Hematopoietic multipotent progenitor cell treated with erythropoietin and hydrocortisone succinate and interleukin-3 and kit ligand, for 4 days (in vitro differentiated cells): ENCODE data around the gene CDA.
"Not testable (repeated sequence)": the region's sequence is repeated elsewhere in the genome, so short reads cannot be mapped to it uniquely, and the experiment has no call there.

ENCODE experiments used
- DNase-seq: peaks from one replicate; pipeline ENCODE4 v3.0.0-alpha.2; 2015

The CDA gene

DNA sequence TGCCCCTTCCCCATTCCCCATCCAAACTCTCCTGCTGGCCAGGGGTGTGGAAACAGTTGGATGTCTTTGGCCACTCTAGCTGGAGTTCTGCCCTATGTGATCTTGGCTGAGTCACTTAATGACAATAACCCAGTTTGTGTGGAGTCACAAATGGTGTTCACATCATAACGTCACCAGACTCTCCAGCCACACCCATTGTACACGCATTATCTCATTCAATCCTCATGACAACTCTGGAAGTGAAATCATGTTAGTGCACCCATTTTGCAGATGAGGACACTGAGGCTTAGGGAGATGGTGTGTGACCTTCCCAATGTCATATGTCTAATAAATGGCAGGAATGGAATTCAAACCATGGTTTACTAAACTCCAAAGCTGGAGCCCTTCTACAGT, 1.2 kb upstream of the CDA start:
- no peak for DNase-seq

DNA sequence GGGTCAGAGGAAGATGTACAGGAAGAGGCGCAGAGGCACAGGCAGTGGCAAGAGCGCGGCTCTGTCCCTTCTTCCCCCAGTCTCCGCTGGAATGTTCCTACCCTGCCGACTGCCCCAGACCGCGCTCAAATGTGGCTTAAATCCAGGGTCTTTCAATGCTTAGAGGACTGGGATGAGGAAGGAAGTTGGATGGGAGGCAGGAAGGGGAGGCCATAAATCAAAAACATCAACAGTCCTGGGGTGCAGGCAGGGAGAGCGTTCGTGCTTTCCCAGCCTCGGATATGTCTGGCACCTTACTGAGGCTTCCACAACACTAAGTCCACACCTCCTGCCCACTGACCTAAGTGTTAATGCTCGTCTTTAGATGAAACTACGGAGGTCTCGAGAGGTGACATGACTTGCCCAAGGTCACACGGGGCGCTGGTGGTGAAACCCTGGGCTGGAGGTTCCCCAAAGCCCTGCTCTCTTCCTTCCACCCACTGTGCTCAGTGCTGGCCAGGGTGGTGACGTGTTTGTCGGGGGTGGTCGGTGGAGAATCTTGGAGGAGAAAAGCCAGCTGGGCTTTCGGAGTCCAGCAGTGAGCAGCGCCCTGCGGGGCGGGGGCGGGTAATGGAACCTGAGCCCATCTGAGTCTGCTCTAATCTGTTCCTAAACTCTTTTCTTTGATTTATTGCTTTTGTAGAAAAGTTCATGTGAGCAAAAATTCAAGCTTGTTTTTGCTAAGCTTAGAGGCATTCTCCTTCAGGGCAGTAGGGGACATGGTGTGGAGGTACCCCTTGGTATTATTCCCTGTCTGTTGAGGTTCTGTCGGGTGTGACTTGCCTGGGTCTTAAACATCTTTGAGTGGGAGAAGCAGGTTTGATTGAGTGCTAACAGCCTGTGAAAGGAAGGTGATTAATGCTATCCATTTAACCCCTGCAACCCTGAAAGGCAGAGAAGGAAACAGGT, 708 bp downstream of the CDA start:
- DNase-seq: no peak

- peak; percentile 72 for DNase-seq
Measured at GRCh38 chr1:20590306-20590777, 1.4 kb downstream of the CDA start.

- DNase-seq: no peak
Measured at GRCh38 chr1:20593756-20594155, 4.9 kb downstream of the CDA start.

DNA sequence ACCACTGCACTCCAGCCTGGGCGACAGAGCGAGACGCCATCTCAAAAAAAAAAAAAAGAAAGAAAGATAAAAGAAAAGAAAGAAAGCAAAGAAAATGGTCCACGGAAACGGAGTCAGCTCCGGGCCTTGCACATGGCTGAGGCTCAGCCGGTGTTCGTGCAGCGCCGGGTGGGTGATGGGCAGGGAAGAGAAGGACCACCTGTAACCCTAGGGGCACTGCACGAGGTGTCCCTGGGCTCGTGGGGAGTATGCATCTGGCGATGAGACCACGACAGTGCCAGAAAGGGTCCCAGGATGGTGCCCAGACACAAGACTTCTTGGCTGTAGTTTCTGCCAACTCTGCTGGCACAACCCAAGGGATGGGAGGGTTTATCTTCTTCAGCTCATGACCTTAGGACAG, 5.8 kb downstream of the CDA start:
- no peak for DNase-seq

DNA sequence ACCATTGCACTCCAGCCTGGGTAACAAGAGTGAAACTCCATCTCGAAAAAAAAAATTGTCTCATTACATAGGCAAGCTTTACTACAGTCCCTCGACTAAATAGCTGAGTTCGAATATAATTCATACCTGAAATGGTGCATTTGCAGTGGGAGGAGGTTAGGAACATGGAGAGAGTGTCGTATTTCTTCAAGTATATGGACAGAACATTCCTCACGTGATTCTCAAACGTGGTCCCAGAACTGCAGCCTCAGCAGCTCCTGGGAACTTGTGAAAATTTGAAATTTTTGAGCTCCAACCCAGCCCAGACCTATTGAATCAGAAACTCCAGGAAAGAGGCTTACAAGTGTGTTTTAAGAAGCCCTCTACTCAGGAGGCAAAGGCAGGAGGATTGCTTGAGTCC, 7.2 kb downstream of the CDA start:
- DNase-seq: no peak

- peak; percentile 52 for DNase-seq
Measured at GRCh38 chr1:20597650-20598049, 8.8 kb downstream of the CDA start.

DNA sequence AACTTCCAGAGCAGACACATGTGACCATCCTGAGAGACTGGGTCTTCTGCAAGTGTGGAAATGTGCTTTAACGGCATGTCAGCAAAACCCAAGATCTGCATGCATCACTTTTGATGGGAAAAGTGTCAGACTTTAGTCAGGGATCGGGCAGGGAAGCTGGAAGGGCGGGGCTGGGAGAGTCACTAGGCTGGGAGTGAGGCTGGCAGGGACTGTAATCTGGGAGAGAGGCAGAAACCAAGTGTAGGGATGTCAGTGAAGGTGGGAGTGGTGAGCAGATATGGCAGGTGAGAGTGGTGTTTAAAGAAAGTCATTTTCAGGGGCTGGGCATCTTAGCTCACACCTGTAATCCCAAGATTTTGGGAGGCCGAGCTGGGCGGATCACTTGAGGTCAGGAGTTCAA, 11.3 kb downstream of the CDA start:
- no peak for DNase-seq

GRCh38 chr1:20601129-20601825, 12.4 kb downstream of the CDA start:
- no peak for DNase-seq

- DNase-seq: no peak
Measured at GRCh38 chr1:20602851-20603450, 14.1 kb downstream of the CDA start.

DNA sequence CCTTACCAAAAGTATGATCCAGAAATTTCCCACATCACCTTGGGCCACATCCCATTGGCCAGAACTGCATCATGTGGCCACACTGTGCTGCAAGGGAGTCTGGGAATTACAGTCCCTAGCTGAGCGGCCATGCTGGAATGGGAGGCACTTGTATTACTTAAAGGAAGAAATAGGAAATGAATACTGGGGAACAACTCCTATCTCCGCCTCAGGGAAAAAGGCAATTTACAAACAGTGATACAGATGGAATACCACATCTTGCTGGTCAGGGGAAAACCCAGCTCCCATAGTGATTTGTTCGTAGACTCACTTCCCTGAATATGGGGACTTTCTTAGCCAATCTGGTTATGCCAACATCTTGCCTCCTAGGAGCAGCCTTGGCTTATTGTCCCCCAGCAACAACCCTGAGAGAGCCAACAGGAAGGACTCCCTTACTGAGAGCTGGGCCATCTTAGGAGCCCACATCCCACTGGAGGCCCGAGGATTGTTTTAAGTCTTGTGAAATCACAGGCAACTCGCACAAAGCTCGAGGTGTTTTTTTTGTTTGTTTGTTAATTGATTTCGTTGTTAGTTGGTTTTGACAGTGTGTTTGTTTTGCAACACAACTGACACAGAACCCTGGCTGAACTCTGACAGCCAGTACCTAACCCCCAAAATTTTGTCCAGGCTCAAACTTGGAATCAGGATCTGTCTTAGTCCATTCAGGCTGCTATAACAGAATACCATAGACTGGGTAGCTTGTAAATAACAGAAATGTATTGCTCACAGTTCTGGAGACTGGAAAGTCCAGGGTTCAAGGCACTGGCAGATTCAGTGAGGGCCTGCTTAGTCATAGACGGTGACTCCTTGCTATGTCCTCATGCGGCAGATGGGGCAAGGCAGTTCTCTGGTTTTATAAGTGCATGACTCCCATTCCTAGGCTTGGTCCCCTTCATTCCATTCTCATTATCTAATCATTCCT, 14.9 kb downstream of the CDA start:
- no peak for DNase-seq

GRCh38 chr1:20604678-20605077, 15.8 kb downstream of the CDA start:
- DNase-seq: peak; percentile 17

DNA sequence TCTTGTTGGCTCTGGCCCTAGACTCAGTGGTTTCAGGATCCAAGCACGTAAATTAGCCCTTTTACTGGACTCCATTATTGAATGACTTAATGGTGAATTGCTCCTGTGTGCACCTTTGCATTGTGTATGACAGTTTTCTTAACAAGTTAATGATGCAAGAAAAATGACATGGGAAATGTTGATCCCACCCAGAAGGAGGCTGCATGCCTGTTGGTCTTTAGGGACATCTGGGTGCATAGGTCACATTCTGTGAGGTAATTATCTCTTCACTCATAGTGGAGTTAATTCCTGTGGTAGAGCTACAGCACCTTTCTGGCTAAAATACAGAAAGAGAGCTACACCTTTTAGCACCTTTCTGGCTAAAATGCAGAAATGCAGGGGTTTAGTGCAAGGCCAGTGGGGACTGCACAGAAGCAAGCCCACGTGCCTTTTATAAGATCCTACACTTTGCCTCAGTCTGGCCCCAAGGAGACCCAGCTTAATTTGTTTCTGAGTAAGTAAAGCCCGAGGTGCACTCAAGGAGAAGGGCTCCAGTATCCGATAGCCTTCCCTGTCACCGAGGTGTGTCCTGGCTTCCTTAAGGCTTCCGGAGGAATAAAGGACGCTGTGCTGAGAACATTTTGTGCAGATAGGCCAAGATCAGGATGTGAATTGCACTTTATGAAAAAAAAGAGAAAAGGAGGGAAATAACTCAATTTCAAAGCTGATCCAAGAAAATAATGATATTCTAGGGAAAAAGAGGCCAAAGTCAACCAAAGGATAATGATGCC, 18.1 kb downstream of the CDA start:
- DNase-seq: not testable (repeated sequence)

DNA sequence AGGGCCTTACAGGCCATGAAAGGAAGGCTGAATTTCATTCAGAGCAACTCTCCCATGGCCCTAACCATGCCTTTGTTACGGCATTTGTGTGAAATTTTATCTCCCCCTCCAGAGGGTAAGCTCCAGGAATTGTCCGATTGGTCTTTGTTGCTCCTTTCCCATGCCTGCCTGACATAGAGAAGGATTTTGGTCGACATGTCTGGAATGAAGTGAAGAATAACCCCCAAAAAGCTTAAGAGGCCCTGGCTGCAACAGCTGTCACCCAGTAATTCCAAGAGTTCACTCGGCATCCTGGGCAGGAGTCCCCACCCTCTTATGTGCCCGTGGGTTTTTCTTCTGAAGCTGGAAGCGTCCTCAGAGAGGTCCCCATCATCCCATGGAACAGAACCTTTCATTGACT, 20.6 kb downstream of the CDA start:
- no peak for DNase-seq

DNA sequence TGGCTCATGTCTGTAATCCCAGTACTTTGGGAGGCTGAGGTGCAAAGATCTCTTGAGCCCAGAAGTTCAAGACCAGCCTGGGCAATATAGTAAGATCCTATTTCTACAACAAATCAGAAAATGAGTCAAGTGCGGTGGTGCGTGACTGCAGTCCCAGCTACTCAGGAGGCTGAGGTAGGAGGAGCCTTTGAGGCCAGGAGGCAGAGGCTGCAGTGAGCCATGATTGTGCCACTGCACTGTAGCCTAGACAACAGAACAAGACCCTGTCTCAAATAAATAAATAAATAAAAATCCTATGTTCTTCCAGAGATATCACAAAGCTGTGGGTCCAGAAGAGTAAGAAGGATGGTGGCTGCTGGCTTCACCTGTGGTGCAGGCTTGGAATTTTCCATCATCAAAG, 22.1 kb downstream of the CDA start:
- no peak for DNase-seq

DNA sequence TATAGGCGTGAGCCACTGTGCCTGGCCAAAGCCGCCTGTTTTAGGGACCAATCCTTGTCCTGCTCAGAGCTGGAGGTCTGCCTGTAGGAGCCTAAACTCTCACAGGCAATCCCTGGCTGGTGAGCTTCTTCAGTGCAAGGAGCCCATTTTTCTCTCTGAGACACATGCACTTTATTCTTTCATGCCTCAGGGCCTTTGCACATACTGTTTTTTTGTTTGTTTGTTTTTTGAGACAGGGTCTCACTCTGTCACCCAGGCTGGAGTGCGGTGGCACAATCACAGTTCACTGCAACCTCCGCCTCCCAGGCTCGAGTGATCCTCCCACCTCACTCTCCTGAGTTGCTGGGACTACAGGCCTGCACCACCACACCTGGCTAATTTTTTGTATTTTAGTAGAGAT, 22.8 kb downstream of the CDA start:
- no peak for DNase-seq

DNA sequence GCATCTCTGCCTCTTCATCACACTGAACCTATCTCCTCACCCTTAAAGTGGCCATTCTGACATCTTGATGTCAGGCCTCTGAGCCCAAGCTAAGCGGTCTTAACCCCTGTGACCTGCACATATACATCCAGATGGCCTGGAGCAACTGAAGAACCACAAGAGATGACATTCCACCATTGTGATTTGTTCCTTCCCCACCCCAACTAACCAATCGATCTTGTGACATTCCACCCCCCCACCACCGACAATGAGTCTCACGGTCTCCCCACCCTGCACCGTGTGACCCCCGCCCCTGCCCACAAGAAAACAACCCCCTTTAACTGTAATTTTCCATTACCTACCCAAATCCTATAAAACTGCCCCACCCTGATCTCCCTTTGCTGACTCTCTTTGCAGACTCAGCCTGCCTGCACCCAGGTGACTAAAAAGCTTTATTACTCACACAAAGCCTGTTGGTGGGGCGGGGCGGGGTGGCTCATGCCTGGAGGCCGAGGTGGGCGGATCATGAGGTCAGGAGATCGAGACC, 23.4 kb downstream of the CDA start:
- no peak for DNase-seq

- no peak for DNase-seq
Measured at GRCh38 chr1:20614131-20614579, 25.3 kb downstream of the CDA start.

DNA sequence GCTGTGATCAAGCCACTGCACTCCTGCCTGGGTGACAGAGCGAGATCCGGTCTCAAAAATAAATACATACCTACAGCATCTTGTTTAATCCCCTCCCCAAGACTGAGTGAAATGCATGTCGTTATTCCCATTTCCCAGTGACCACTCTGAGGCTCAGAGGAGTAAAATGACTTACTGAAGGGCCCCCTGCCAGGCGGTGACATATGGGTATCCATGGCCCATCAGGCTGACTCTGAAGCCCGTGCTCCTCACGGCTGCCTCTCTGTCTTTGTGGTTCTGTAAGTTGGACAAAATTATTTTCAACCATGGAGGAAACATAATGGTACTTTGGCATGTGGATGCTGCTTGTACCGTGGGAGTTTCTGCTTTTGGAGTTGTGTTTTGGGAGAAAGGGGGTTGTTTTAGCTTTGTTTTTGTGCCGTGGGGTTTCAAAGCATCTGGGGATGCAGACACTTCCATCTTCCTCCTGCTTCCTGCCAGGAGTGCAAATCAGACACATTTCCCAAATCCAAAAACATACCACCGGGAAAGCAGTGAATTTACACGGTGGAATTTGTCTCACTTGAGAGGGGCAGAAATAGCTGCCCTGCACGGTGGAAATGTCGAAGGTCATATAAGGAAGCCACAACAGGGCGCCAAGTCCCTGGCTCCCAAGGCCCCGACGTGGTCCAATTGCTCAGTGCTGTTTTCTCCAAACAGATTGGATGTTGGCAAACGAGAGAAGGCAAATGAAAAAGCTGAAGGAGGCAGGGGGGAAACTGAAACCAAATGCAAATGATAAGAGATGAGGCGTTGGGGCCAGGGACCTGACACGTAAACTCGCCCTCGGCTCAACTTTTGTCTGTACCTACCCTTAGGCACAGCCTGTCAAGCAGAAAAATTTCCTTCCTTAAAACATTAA, 27.3 kb downstream of the CDA start:
- DNase-seq: peak; percentile 6

DNA sequence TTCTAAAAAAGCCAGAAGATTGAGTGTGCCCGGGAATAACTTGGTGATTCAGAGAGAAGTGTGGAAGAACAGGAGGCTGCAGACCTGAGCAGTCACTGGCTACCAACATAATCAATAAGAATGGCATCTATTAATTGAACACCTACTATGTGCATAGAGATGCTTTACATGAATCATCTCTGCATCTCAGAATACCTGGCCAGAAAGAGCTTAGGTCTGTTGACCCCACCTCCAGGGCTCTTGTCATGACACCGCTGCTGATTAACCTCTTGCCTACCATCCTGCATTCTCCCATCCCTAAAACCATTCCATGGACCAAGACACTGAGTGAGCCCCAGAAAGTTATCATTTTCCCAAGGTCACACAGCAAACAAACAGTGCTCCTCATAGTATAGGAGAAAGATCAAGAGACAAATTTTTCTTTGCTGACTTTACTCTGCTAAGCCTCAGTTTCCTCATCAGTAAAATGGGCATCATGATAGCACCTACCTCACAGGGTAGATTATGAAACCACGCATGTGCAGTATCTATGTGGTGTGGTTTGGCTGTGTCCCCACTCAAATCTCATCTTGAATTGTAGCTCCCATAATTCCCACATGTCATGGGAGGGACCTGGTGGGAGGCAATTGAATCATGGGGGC, 28.1 kb downstream of the CDA start:
- DNase-seq: no peak
